IPS-11a (cell line): ENCODE measurements around the gene TRPM2.
A peak's percentile ranks its signal among the peaks of the same experiment; 100 is the strongest.

Experiments used
- H3K4me3 ChIP-seq: one replicate; pipeline ENCODE4 v1.5.1; 2013; ENCODE audit warnings: low read depth, low read length, control low read depth

Gene TRPM2

GRCh38 chr21:44439211-44439600 lies 85.8 kb downstream of the TRPM2 start:
- H3K4me3 ChIP-seq, result no peak overlapping the region

- H3K4me3 ChIP-seq, result no peak overlapping the region
Measured at GRCh38 chr21:44440241-44441040, 87.0 kb downstream of the TRPM2 start.

- no peak overlapping the region for H3K4me3 ChIP-seq
Measured at GRCh38 chr21:44441041-44441400, 87.6 kb downstream of the TRPM2 start.

GRCh38 chr21:44441581-44442265 lies 88.3 kb downstream of the TRPM2 start:
- no peak overlapping the region for H3K4me3 ChIP-seq

GRCh38 chr21:44442266-44443125 lies 89.1 kb downstream of the TRPM2 start:
- no peak overlapping the region for H3K4me3 ChIP-seq

- H3K4me3 ChIP-seq, result no peak overlapping the region
Measured at GRCh38 chr21:44443291-44443890, 90.0 kb downstream of the TRPM2 start.

- no peak overlapping the region for H3K4me3 ChIP-seq
Measured at GRCh38 chr21:44443891-44444285, 90.5 kb downstream of the TRPM2 start.

GRCh38 chr21:44444286-44444931 lies 91.0 kb downstream of the TRPM2 start:
- no peak overlapping the region for H3K4me3 ChIP-seq

GRCh38 chr21:44445145-44445812 lies 91.9 kb downstream of the TRPM2 start:
- H3K4me3 ChIP-seq, result no peak overlapping the region

- H3K4me3 ChIP-seq, result no peak overlapping the region
Measured at GRCh38 chr21:44448651-44449131, 95.3 kb downstream of the TRPM2 start.

- no peak overlapping the region for H3K4me3 ChIP-seq
Measured at GRCh38 chr21:44449473-44450363, 96.3 kb downstream of the TRPM2 start.

- H3K4me3 ChIP-seq, result no peak overlapping the region
Measured at GRCh38 chr21:44450402-44450801, 97.0 kb downstream of the TRPM2 start.

GRCh38 chr21:44450999-44451398 lies 97.6 kb downstream of the TRPM2 start:
- H3K4me3 ChIP-seq, result no peak overlapping the region

- H3K4me3 ChIP-seq, result no peak overlapping the region
Measured at GRCh38 chr21:44453120-44453519, 99.7 kb downstream of the TRPM2 start.

- no peak overlapping the region for H3K4me3 ChIP-seq
Measured at GRCh38 chr21:44454058-44454457, 100.6 kb downstream of the TRPM2 start.

GRCh38 chr21:44454747-44455523 lies 101.5 kb downstream of the TRPM2 start, which contains the start of gene LRRC3:
TSS of gene LRRC3 (plus strand) at chr21:44455510. CDS start at chr21:44456645, 1,135 bp downstream.
- peak within 1 kb of the TSS; percentile 33 for H3K4me3 ChIP-seq

GRCh38 chr21:44455524-44456213 lies 102.2 kb downstream of the TRPM2 start:
- peak overlapping the region; percentile 33 for H3K4me3 ChIP-seq
